ENCODE results near the gene MRPL51.
A peak's percentile ranks its signal among the peaks of the same experiment; 100 is the strongest.

MRPL51 gene

GRCh38 chr12:6459004-6459337 is 34.1 kb downstream of the MRPL51 start:
- no peak for DNase-seq (ENCODE audit: low read depth)
- TF ChIP-seq CTCF (conservative IDR thresholded peaks at IDR 0.05; ENCODE audit: control insufficient read depth, insufficient read depth, low read depth, low read length), result no peak
- no peak overlapping the region for H3K4me3 ChIP-seq (ENCODE audit: control insufficient read depth, low read depth, low read length)

GRCh38 chr12:6458281-6459003 is 34.6 kb downstream of the MRPL51 start:
- DNase-seq (ENCODE audit: low read depth), result no peak
- no peak overlapping the region for H3K4me3 ChIP-seq (ENCODE audit: control insufficient read depth, low read depth, low read length)
- no peak for TF ChIP-seq CTCF (conservative IDR thresholded peaks at IDR 0.05; ENCODE audit: control insufficient read depth, insufficient read depth, low read depth, low read length)

GRCh38 chr12:6457220-6457945 is 35.7 kb downstream of the MRPL51 start:
- TF ChIP-seq CTCF (conservative IDR thresholded peaks at IDR 0.05; ENCODE audit: control insufficient read depth, insufficient read depth, low read depth, low read length), result no peak
- no peak overlapping the region for H3K4me3 ChIP-seq (ENCODE audit: control insufficient read depth, low read depth, low read length)
- no peak for DNase-seq (ENCODE audit: low read depth)

- no peak for DNase-seq (ENCODE audit: low read depth)
- no peak for TF ChIP-seq CTCF (conservative IDR thresholded peaks at IDR 0.05; ENCODE audit: control insufficient read depth, insufficient read depth, low read depth, low read length)
- no peak overlapping the region for H3K4me3 ChIP-seq (ENCODE audit: control insufficient read depth, low read depth, low read length)
Observed at GRCh38 chr12:6452944-6453630, 40.0 kb downstream of the MRPL51 start.

- no peak for DNase-seq (ENCODE audit: low read depth)
- H3K4me3 ChIP-seq (ENCODE audit: control insufficient read depth, low read depth, low read length), result peak overlapping the region; percentile 65
- no peak for TF ChIP-seq CTCF (conservative IDR thresholded peaks at IDR 0.05; ENCODE audit: control insufficient read depth, insufficient read depth, low read depth, low read length)
Observed at GRCh38 chr12:6452245-6452943, 40.7 kb downstream of the MRPL51 start.

Data from fibroblast of mammary gland (primary cell).